Activated CD4-positive, alpha-beta T cell treated with anti-CD3 and anti-CD28 coated beads, Interleukin-2, amount 50 U/mL, for 24 hours (primary cell): ENCODE measurements around the gene POLR3F.
"Not testable (repeated sequence)": the region's sequence is repeated elsewhere in the genome, so short reads cannot be mapped to it uniquely, and the experiment has no call there.

Source experiments
- DNase-seq, 2 donors: peaks; one replicate each; pipeline ENCODE4 v3.0.0-alpha.2; 2020; ENCODE audit warnings: low read depth in 1 of 2, low spot score in 1 of 2

The POLR3F gene, protein sequence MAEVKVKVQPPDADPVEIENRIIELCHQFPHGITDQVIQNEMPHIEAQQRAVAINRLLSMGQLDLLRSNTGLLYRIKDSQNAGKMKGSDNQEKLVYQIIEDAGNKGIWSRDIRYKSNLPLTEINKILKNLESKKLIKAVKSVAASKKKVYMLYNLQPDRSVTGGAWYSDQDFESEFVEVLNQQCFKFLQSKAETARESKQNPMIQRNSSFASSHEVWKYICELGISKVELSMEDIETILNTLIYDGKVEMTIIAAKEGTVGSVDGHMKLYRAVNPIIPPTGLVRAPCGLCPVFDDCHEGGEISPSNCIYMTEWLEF

DNA sequence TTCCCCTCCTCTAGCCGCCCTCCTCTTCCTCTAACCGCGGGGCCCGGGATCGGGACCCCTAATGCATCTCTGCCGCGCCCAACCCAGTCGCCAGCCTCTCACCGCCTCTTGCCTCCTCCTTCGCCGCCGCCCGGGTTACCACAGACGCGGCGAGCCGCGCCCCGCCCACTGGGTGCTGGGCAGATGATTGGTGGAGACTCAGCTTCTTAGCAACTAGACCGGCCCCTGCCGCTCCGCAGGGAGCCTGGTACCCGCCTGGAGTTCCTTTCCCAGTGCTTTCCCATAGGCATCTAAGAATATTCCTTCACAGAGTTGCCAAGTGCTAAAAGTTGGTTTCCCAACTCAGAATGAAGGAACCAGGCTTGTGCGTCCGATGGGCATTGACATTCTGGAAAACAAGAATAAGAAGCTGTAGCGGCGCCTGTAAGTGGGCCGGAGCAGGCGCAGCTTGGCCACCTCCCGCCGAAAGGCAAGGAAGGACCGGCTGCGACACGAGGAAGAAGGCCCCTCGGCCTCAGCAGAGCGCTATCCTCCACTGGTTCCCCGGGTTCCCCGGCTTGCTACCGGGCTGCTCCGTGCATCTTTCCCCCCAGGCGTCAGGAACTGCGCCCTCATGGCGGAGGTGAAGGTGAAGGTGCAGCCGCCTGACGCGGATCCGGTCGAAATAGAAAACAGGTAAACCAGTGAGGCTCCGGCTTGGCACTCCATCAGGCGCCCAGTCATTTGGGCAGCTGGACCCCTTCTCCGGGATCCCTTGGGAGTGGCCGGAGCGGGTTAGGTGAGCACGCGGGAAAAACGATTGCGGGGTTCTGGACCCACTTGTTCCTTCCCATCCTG lies at the start of gene POLR3F, which contains the start of gene DZANK1:
Gene POLR3F (plus strand): TSS at position 497 of the 837 bp plus-strand sequence. CDS start 117 bp downstream, at position 614.
Gene DZANK1 (minus strand): TSS at position 137 of the 837 bp plus-strand sequence. CDS start 1,672 bp downstream, outside the sequence.
- peak; percentile 83 to 86 for DNase-seq

DNA sequence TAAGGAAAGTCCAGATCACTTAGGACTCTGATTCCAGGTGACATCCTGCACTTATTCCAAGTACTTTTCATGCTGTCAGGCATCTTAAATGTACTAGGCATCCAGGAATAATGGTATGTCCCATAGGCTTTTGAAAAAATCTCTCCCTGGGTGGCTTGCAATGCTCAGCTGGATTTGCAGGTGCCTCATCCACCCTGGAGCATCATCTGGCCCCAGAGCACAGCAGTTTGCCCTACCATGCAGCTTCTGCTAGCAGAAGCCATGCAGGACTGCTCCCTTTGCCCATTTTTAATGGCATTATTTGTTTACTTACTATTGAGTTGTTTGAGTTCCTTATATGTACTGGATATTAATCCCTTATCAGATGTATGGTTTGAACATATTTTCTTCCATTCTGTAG lies 45.6 kb upstream of the POLR3F start:
- DNase-seq, result no peak

DNA sequence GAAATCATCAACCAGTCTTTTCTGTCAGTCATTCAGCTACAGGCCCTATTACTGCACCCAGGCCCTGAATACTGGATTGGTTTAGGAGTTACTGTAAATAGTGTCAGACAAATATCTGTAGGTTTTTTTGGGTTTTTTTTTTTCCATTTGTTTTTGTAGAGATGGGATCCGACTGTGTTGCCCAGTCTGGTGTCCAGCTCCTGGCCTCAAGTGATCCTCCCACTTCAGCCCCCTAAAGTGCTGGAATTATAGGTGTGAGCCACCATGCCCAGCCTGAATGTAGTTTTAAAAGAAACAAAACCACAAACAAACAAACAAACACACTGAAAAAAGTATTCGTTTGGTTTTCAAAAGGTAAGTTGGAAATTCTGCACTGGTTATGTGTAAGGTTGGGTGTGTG lies 40.0 kb upstream of the POLR3F start:
- DNase-seq, result no peak

- DNase-seq, result no peak
These were observed 38.6 kb upstream of the POLR3F start for GRCh38 chr20:18428490-18429173.

DNA sequence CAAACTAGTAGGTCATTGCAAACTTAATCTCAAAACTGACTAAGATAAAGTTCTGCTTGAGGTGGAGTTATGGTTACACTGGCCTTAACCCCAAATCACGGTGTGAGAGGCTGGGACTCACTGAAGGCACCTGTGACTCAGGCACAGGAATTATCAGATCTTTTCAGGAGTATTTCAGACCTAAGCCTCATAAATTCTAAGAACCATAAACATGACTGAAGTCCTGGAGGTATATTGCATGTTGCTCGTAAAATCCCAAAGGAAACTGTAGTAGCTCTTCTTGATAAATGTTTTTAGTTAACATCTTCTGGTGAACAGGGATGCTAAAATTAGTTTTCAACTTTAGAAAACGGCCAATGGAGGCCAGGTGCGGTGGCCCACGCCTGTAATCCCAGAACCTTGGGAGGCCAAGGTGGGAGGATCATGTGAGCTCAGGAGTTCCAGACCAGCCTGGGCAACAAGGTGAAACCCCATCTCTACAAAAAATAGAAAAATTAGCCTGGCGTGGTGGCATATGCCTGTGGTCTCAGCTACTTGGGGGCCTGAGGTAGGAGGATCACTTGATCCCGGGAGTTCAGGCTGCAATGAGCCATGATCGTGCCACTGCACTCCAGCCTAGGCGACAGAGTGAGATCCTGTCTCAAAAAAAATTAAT lies 36.9 kb upstream of the POLR3F start:
- no peak for DNase-seq

- no peak for DNase-seq
These were observed 36.0 kb upstream of the POLR3F start for GRCh38 chr20:18431206-18431605.

- no peak for DNase-seq
These were observed 30.3 kb upstream of the POLR3F start for GRCh38 chr20:18436847-18437246.

- no peak for DNase-seq
These were observed 26.8 kb upstream of the POLR3F start for GRCh38 chr20:18440403-18440802.

DNA sequence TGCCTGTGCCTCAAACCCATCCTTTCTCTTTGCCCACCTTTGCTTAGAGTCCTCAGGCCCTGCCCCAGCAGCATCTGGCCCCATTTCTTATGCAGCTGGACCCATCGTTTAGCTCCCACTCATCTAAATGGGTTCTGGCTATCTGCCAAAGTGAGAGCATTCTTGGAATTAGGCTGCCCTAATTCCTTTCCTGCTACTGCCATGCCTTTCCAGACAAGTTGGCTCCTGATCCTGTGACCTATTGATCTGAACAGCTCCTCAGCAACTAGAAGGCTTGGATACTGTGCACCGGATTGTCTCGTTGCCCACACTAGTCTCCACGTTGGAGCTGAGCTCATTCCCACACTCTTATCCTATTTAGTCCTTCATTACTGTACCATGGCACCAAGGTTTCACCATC lies 23.3 kb upstream of the POLR3F start:
- no peak for DNase-seq

DNA sequence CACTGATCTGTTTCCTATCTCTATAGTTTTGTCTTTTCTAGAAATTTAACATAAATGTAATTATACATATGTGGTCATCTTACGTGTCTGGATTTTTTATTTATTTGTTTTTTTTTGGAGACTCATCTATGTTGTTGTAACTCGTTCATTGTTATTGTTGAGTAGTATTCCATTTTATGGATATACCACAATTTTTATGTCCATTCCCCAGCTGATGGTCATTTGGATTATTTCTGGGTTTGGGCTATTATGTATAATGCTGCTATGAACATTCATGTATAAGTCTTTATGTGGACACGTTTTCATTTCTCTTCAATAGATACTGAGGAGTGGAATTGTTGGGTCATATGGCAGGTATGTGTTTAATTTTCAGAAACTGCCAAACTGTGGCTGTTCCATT lies 10.6 kb upstream of the POLR3F start:
- DNase-seq, result no peak

- DNase-seq, result no peak
These were observed 1.5 kb upstream of the POLR3F start for GRCh38 chr20:18465536-18466200.

DNA sequence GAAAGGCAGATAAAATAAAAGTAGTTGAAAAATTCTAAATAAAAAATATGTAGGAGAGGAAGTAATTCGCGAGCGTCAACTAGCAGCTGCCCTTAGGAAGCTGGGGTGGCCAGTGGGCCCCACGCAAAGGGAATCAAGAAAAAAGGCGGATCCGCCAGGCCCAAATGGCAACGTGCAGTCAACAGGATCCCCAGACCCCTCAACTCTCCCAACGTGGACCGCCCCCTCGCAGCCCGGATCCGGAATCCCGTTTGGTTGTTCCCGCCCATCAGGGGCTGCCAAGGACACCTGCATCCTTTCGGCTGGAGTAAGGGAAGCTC lies 656 bp upstream of the POLR3F start:
- DNase-seq, result no peak

DNA sequence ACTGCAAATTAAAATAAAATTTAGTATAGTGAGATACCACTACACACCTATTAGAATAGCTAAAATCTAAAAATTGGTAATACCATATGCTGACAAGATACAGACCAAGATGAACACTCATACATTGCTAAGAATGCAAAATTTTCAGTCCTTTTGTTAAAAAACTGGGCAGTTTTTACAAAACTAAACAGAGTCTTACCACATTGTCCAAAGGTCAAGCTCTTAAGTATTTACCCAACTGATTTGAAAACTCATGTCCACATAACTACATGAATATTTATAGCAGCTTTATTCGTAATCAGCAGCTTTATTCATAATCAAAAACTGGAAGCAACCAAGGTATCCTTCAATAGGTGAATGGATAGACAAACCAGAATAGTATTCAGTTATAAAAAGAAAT lies 10.0 kb downstream of the POLR3F start:
- no peak for DNase-seq

DNA sequence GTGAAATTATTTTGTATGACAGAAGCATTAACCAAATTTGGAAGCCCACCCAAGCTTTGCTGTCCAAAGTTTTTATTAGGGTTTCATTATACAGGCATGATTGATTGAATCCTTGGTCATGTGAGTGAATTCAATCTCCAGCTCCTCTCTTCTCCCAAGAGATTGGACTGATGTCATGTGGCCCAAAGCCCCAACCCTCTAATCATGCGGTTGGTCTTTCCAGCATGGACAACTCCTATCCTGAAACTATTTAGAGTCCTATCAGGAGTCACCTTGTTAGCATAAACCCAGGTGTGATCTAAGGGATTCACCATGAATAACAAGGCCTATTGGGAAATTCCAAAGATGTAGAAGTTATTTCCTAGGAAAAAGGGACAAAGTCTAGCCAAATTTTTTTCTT lies 10.6 kb downstream of the POLR3F start:
- DNase-seq, result no peak

GRCh38 chr20:18481596-18481995 lies 14.4 kb downstream of the POLR3F start:
- DNase-seq, result no peak

- no peak for DNase-seq
These were observed 21.1 kb downstream of the POLR3F start for GRCh38 chr20:18488301-18488700.

DNA sequence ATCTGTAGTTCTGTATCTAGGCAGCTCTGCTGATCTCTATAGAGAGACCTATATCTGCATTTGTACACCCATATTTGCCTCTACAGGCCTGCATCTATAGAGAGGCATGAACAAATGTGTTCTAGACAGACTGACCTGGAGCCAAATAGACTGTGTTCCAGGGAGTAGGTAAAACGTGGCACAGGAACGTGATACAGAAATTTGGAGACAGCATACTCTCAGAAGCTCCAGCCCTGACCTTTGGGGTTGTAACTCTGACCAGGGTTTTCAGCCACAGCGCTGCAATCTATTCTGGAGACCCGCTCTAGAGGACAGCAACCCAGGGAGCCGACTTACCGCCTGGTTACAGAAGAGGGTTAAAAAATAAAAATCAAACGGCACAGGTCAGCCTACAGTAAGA lies 28.9 kb downstream of the POLR3F start:
- no peak for DNase-seq

DNA sequence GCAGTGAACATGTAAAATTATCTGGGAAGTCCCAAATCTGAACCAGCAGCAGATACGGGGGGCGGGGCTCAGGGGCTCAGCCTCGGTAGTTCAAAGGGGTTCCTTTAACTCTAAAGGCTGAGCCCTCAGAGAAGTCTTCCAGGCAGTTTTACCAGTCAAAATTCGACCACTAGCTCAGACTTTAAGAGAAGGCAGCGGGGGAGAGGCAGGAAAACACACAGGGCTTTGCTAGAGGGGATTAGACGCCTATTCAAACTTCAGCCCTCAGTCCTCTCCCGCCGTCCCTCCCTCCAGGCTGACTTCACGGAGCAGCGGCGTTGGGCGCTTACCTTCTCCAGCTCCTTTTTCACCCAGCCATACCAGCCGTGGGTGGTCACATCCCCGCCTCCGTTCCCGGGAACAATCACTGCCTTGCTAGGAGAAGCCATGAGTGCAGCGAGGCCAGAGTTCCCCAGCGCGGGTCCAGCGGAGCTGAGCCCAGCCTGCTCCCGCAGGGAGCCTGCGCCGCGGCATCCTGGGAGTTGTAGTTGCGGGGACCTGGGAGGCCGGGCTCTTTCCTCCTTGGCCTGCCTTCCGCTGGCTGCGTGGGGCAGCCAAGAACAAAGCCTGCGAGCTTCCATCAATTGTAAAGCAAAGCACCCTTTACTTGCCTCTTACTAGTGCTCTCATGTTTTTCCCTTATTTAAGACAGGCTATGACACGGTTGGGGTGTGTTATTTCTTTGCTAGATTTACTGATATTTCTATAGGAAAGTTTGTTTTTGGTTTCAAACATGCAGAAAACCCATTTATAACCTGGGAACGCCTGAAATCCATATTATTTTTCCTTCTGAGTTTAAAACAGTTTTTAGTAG lies 29.8 kb downstream of the POLR3F start, which contains the start of gene RBBP9:
Gene RBBP9 (minus strand): TSS at position 486 of the 853 bp plus-strand sequence. CDS start 58 bp downstream, at position 428.
- peak; percentile 47 to 68 for DNase-seq

GRCh38 chr20:18497603-18498002 lies 30.4 kb downstream of the POLR3F start:
- no peak for DNase-seq

DNA sequence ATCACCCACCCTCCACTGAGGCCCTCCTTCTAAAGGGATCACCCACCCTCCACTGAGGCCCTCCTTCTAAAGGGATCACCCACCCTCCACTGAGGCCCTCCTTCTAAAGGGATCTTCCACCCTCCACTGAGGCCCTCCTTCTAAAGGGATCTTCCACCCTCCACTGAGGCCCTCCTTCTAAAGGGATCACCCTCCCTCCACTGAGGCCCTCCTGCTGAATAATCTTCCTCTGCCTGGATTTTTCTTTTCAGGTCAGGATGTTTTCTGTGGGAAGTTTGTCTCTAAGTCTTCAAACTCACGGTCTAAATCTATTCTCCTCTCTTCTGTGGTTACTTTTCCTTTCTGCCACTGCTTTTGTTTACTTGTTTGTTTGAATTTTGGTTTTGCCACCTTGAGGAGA lies 34.5 kb downstream of the POLR3F start:
- DNase-seq, result not testable (repeated sequence)
